ENCODE results near the gene RBMX.

Gene RBMX

GRCh38 chrX:136850441-136851175, 29.9 kb downstream of the RBMX start:
- DNase-seq, result no peak

DNA sequence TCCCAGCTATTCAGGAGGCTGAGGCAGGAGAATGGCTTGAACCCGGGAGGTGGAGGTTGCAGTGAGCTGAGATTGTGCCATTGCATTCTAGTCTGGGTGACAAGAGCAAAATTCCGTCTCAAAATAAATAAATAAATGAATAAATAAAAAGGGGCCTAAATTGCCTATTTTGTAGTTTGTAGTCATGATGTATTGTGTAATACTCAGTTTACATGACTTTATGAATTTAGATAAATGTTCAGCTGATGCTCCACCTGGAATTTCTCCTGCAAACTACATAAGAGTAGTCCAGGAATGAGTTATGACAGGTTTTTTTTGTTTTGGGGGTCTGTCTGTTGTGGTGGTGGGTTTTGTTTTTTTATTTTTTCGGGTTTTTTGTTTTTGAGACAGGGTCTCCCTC, 31.1 kb downstream of the RBMX start:
- DNase-seq, result no peak

DNA sequence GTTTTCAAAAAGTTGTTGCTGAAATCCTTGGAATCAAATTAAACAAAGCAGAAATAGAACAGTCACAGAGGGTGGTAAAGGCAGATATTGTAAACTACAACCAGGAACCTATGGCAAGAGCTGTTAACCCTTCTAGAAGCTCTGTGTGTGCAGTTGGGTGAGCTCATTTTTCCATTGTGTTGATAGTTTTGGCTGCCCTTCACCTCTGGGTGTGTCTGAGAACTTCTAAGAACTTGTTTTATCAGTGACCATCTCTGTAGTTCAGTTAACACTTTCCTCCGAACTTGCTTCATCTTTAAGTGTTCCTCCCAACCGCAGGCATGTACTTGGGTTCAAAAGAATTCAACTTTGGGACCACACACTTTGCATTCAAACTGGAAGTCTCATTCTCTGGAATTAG, 32.7 kb downstream of the RBMX start:
- DNase-seq, result no peak

DNA sequence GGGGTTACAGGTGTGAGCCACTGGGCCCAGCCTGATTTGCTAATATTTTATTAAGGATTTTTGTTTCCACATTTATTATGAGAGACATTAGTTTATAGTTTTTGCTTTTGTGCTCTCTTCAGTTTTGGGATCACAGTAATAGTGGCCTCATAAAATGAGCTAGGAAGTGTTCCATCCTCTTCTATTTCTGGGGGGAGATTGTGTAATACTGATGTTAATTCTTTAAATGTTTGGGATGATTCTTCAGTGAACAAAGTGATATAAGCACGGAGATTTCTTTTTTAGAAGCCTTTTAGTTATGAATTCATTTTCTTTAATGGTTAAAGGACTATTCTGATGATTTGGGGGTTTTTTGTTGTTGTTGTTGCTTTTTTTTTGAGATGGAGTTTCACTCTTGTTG, 41.3 kb downstream of the RBMX start:
- DNase-seq, result no peak

GRCh38 chrX:136835761-136836160, 44.8 kb downstream of the RBMX start:
- DNase-seq, result no peak

DNA sequence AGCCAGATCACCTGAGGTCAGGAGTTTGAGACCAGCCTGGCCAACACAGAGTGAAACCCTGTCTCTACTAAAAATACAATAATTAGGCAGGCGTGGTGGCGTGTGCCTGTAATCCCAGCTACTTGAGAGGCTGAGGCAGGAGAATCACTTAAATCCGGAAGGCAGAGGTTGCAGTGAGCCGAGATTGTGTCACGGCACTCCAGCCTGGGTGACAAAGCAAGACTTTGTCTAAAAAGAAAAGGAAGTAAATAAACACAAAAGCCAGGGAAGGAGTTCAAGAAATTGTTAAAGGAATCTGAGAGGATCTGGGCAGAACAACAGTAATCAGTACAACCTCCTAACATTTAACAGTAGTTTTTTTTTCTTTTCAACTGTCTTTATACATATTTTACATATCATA, 51.1 kb downstream of the RBMX start:
- DNase-seq, result no peak

GRCh38 chrX:136828830-136829229, 51.7 kb downstream of the RBMX start:
- DNase-seq, result no peak

DNA sequence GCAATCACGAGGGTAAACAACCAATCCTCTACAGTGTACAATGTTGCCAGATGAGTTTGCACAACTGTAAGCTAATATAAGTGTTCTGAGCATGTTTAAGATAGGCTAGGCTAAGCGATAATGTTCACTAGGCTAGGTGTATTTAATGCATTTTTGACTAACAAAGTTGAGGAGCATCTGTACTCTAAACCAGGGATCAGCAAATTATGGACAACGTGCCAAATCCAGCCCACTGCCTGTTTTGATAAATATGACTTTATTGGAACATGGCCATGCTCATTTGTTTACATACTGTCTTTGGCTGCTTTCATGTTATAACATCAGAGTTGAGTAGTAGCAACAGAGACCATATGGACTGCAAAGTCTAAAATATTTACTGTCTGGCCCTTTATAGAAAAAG, 53.5 kb downstream of the RBMX start:
- DNase-seq, result peak; percentile 5

DNA sequence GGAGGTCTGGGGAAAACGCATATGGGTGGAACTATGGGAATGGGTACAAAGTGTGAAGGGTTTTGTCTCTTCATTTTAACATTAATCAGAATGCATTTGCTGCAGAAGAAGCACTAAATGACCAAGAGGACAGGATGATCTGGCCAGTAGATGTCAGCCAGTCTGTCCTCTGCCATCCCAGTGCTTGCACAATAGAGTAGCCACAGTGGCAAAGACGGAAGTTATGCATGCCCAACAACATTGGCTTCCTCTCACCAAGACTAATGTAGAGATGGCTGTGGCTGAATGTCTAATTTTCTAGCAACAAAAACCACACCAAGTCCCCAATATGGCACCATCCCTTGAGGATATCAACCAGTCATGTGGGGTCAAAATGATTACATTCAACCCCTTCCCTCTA, 54.8 kb downstream of the RBMX start:
- no peak for DNase-seq
